COR-L47 (cell line): ENCODE data around the gene PAX3.

ENCODE experiments used
- DNase-seq: peaks from one replicate; lab custom pipeline; 2025; lab: John Stamatoyannopoulos, UW

The PAX3 gene

GRCh38 chr2:222269132-222269531, 29.7 kb downstream of the PAX3 start:
- DNase-seq, result no peak

GRCh38 chr2:222268311-222268990, 30.3 kb downstream of the PAX3 start:
- DNase-seq, result no peak

- DNase-seq, result no peak
Measured at GRCh38 chr2:222264791-222265320, 33.9 kb downstream of the PAX3 start.

- no peak for DNase-seq
Measured at GRCh38 chr2:222261504-222261903, 37.3 kb downstream of the PAX3 start.

- no peak for DNase-seq
Measured at GRCh38 chr2:222257645-222258044, 41.2 kb downstream of the PAX3 start.

GRCh38 chr2:222256250-222256649, 42.5 kb downstream of the PAX3 start:
- DNase-seq, result no peak

- DNase-seq, result no peak
Measured at GRCh38 chr2:222255090-222255489, 43.7 kb downstream of the PAX3 start.

GRCh38 chr2:222250313-222250712, 48.5 kb downstream of the PAX3 start:
- DNase-seq, result no peak

- no peak for DNase-seq
Measured at GRCh38 chr2:222249444-222249843, 49.4 kb downstream of the PAX3 start.

- no peak for DNase-seq
Measured at GRCh38 chr2:222248818-222249217, 50.0 kb downstream of the PAX3 start.

- DNase-seq, result no peak
Measured at GRCh38 chr2:222248256-222248655, 50.5 kb downstream of the PAX3 start.

- no peak for DNase-seq
Measured at GRCh38 chr2:222242532-222242931, 56.3 kb downstream of the PAX3 start.

- peak; percentile 7 for DNase-seq
Measured at GRCh38 chr2:222241128-222241870, 57.5 kb downstream of the PAX3 start.

- DNase-seq, result no peak
Measured at GRCh38 chr2:222240676-222241049, 58.1 kb downstream of the PAX3 start.

GRCh38 chr2:222239945-222240675, 58.7 kb downstream of the PAX3 start:
- DNase-seq, result no peak

GRCh38 chr2:222239091-222239490, 59.7 kb downstream of the PAX3 start:
- no peak for DNase-seq

- DNase-seq, result no peak
Measured at GRCh38 chr2:222238072-222238471, 60.7 kb downstream of the PAX3 start.

GRCh38 chr2:222232839-222233238, 66.0 kb downstream of the PAX3 start:
- no peak for DNase-seq

GRCh38 chr2:222232372-222232771, 66.4 kb downstream of the PAX3 start:
- DNase-seq, result no peak

- DNase-seq, result no peak
Measured at GRCh38 chr2:222228054-222228453, 70.7 kb downstream of the PAX3 start.

GRCh38 chr2:222218786-222219185, 80.0 kb downstream of the PAX3 start:
- DNase-seq, result no peak

- no peak for DNase-seq
Measured at GRCh38 chr2:222217712-222218111, 81.1 kb downstream of the PAX3 start.

- no peak for DNase-seq
Measured at GRCh38 chr2:222214885-222215284, 83.9 kb downstream of the PAX3 start.
